Activated CD8-positive, alpha-beta memory T cell treated with anti-CD3 and anti-CD28 coated beads for 48 hours (primary cell): ENCODE measurements around the gene FAM53B.
"Not testable (repeated sequence)": the region's sequence is repeated elsewhere in the genome, so short reads cannot be mapped to it uniquely, and the experiment has no call there.

Experiments
- DNase-seq, 3 experiments: peaks; one replicate each; pipeline ENCODE4 v3.0.0-alpha.2; 2020; ENCODE audit warnings: low read depth in 2 of 3, low spot score in 2 of 3

Gene FAM53B

GRCh38 chr10:124614003-124614659 is 130.0 kb downstream of the FAM53B start:
- DNase-seq: peak in 2 of 3 experiments; percentile 39 to 43

- no peak for DNase-seq
Measured at GRCh38 chr10:124612611-124613498, 131.3 kb downstream of the FAM53B start.

- DNase-seq: no peak
Measured at GRCh38 chr10:124611738-124612137, 132.4 kb downstream of the FAM53B start.

DNA sequence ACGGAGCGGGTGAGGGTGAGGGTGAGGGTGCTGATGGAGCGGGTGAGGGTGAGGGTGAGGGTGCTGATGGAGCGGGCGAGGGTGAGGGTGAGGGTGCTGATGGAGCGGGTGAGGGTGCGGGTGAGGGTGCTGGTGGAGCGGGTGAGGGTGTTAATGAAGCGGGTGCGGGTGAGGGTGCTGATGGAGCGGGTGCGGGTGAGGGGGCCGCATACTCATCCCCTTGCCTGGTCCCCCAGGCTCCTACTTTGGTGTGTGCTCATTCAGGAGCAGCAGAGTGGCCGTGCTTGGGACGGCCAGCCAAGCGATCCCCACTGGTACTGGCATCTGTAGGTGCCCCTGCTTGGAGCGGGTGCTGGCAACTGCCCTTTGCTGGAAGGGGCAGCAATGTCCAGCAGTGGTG is 133.3 kb downstream of the FAM53B start:
- not testable (repeated sequence) for DNase-seq

DNA sequence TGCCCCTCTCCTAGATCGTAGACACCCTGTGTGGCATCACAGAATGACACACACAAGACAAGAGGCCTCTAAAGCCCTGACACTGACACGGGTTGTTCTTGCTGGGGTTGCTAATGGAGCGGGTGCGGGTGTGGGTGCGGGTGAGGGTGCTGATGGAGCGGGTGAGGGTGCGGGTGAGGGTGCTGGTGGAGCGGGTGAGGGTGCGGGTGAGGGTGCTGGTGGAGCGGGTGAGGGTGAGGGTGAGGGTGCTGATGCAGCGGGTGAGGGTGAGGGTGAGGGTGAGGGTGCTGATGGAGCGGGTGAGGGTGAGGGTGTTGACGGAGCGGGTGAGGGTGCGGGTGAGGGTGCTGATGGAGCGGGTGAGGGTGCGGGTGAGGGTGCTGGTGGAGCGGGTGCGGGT is 134.0 kb downstream of the FAM53B start:
- DNase-seq: not testable (repeated sequence)

DNA sequence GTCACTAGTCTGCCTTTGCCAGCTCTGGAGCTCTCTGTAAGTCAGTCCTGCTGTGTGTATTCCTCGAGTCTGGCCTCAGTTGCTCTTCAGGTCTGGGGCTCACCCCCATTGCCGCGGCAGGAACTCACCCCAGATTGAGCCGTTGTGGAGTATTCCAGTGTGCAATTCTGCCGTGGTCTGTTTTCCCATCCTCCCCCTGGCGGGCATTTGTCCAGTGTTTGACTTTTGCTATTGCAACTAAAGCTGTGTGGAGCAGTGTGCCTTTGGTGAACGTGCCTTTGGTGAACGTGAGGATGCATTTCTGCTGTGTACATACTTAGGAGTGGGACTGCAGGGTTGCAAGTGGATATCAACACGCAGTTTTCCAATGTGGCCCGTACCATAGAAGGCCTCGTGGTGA is 134.5 kb downstream of the FAM53B start:
- no peak for DNase-seq

- no peak for DNase-seq
Measured at GRCh38 chr10:124608093-124608721, 136.0 kb downstream of the FAM53B start.

DNA sequence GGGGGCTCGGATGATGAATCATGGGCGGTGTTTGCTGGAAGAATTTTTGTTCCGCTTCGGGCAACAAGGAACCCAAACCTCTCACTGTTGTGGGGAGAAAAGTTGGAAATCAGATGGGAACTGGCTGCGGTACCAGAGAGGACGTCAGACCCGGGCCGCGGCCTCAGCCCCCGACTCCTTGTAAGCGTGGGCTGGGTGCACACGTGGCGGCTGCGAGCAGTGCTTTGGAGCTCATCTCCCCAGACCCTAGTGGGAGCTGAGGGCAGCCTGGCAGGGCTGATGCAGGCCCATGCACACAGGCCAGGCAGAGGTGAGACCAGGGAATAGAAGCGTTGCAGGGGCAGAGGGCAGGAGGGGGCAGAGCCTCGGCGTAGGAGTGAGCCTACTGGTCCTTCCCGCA is 136.5 kb downstream of the FAM53B start:
- DNase-seq: no peak

GRCh38 chr10:124606822-124607221 is 137.4 kb downstream of the FAM53B start:
- DNase-seq: no peak

- no peak for DNase-seq
Measured at GRCh38 chr10:124605856-124606812, 138.0 kb downstream of the FAM53B start.

GRCh38 chr10:124605481-124605855 is 138.7 kb downstream of the FAM53B start:
- no peak for DNase-seq

DNA sequence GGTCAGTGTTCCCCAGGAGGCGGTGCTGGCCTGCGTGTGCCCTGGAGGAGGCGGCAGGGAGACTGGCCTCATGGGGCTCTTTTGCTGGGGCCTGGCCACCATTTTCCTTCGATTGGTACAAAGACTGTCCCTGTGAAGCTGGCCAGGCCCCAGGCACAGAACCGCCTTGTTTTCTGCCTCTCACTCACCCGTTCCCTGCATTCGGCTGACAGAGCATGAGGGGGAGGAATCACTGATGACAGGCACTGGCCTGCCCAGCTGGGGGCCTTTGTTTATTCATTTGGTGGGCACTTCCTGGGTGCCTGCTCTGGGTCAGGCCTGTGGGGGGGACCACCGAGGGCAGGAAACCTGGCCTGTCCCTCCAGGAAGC is 139.2 kb downstream of the FAM53B start:
- no peak for DNase-seq

GRCh38 chr10:124604214-124605000 is 139.8 kb downstream of the FAM53B start:
- DNase-seq: no peak

GRCh38 chr10:124603376-124604213 is 140.6 kb downstream of the FAM53B start:
- no peak for DNase-seq

GRCh38 chr10:124602646-124603365 is 141.4 kb downstream of the FAM53B start:
- DNase-seq: no peak

- no peak for DNase-seq
Measured at GRCh38 chr10:124602121-124602561, 142.0 kb downstream of the FAM53B start.

- no peak for DNase-seq
Measured at GRCh38 chr10:124601431-124602120, 142.6 kb downstream of the FAM53B start.

GRCh38 chr10:124601016-124601415 is 143.2 kb downstream of the FAM53B start:
- DNase-seq: no peak
